ENCODE results near the gene COL27A1. TPM values are rescaled to one million over a fixed set of nuclear protein-coding genes. Genes with fewer than 3 reads are reported as not detected.
A peak's percentile ranks its signal among the peaks of the same experiment; 100 is the strongest.

The COL27A1 gene
- total RNA-seq, 1 donor from 2014 or later: 7.4 TPM

DNA sequence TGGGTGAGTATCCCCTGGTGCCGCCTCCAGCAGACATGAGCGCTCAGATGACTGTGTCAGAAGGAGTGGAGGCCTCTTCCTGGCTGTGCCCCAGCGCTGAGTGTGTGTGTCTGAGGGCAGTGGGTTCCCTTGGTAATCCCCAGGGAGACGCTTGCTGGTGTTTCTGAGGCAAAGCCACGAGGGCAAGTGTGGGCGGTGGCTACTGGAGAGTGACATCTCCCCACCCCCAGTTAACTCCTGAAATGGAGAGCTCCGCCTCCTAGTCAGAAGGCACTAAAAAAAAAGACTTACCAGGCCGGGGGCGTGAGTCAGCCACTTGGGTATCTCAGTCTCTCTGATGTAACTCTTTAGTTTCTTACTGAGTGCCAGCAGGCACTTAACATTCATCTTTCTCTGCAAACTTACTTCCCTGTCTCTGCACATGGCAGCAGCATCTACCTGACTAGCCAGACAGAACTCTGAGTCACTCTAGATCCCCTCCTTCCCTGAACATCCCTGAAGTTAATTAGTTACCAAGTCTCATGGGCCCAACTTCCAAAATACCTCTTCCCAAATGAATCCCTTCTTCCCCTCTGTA, 193.7 kb downstream of the COL27A1 start:
- Mint-ChIP-seq H3K9me3 (no peaks in the 10 kb centered on the region), H3K4me3 (peak overlapping the region; percentile 72), H3K36me3 (ENCODE audit: low read depth) (peaks cover 79% of the 10 kb centered on the region), H3K27me3 (ENCODE audit: insufficient read depth) (no peaks in the 10 kb centered on the region), H3K27ac (peak overlapping the region; percentile 97), H3K4me1 (ENCODE audit: low read depth) (peaks cover 56% of the 10 kb centered on the region)
- DNase-seq (ENCODE audit: low spot score): peak; percentile 62
- intact Hi-C loops (cut with micrococcal nuclease): loop anchor here (1.0 kb wide), 7 partner anchors 10 to 238 kb away; partner anchors contain the start of gene ATP6V1G1

DNA sequence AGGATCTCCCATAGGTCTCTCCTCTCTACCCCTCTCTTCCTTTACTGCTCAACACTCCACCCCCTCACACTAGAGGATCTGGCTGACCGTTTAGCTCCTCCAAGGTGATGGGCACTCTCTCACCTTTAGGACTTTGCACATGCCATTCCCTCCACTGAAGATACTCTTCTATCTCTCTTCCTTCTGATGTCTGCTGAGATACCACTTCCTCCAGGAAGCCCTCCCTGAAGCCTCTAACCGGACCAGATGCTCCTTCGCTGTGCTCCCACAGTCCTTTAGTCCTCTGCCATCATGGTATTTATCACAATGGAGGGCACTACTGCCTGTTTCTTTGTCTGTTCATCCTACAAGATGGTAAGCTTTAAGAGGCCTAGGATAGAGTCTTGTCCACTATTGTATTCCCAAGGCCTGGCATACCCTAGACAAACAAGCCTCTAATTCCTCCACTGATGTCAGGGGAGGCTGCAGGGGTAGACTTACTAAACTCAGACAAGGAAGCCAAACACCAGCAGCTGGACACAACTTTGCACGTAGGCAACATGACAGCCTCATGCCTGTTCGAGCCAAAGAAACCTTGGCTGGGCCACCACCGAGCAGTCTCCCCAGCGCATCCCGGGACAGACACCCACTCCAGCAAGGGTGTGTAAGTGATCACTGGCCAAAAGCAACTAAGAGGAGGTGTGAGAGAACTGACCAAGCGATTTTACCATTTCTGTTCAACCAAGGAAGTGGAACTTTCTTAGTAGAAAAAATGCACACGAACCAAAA, 194.6 kb downstream of the COL27A1 start:
- Mint-ChIP-seq H3K27me3 (ENCODE audit: insufficient read depth) (no peaks in the 10 kb centered on the region), H3K4me3 (peak overlapping the region; percentile 15), H3K36me3 (ENCODE audit: low read depth) (peaks cover 70% of the 10 kb centered on the region), H3K27ac (peak overlapping the region; percentile 97), H3K4me1 (ENCODE audit: low read depth) (peaks cover 56% of the 10 kb centered on the region), H3K9me3 (no peaks in the 10 kb centered on the region)
- intact Hi-C loops (cut with micrococcal nuclease): loop anchor here (1.0 kb wide), 7 partner anchors 11 to 237 kb away; partner anchors contain the start of gene ATP6V1G1
- DNase-seq (ENCODE audit: low spot score): no peak

DNA sequence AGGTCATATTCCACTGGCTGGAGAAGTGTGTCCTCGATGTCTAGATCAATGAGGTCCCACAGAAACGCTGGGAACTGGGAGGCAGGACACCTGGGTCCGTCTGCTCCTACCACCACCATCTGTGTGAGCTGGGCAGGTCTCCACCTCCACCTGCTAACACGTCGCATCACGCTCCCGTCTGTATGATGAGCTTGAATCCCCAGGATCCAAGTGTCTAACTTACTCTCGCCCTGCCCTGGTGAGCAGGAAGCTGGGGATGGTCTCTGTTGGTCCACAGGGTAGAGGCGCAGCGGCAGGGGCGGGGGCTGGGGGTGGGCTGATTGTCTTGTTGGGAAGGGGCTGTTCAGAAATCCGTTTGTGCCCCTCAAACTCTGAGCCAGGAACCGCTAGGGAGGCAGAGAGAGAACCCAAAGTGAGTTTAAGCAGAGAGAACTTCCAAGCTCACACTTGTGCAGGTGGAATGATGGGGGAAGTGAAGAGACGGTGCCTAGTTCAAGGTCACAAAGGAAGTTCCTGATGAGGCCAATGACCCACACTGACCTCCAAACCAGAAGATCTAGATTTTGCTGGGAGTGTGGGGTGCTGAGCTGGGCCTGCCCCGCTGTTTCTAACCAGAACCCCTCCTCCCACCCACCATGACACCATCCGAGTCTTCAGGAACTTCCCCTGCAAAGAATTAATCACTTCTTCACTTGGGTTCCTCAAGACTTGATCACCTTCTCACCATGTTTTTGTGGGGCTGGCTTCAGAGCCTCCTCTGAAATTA, 195.5 kb downstream of the COL27A1 start:
- intact Hi-C loops (cut with micrococcal nuclease): no loop called here
- H3K27me3 Mint-ChIP-seq (ENCODE audit: insufficient read depth): no peaks in the 10 kb centered on the region
- H3K9me3 Mint-ChIP-seq: no peaks in the 10 kb centered on the region
- H3K36me3 Mint-ChIP-seq (ENCODE audit: low read depth): peaks cover 62% of the 10 kb centered on the region
- H3K4me1 Mint-ChIP-seq (ENCODE audit: low read depth): peaks cover 56% of the 10 kb centered on the region
- no peak for DNase-seq (ENCODE audit: low spot score)
- peak overlapping the region; percentile 97 for H3K27ac Mint-ChIP-seq
- H3K4me3 Mint-ChIP-seq: peak overlapping the region; percentile 15

DNA sequence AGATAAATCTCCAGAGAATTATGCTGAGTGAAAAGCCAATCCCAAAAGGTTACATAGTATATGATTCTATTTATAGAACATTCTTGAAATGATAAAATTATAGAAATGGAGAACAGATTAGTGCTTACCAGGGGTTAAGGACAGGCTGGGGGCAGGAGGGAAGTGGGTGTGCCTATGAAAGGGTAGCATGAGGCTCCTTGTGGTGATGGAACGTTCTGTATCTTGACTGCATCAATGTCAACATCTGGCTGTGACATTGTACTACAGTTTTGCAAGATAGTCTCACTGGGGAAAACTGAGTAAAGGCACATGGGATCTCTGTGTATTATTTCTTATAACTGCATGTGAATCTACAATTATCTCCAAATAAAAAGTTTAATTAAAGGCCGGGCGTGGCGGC, 196.6 kb downstream of the COL27A1 start:
- Mint-ChIP-seq H3K27ac (peak overlapping the region; percentile 48), H3K4me1 (ENCODE audit: low read depth) (peaks cover 50% of the 10 kb centered on the region), H3K9me3 (no peaks in the 10 kb centered on the region), H3K36me3 (ENCODE audit: low read depth) (peaks cover 59% of the 10 kb centered on the region), H3K4me3 (no peak overlapping the region), H3K27me3 (ENCODE audit: insufficient read depth) (no peaks in the 10 kb centered on the region)
- no peak for DNase-seq (ENCODE audit: low spot score)
- intact Hi-C loops (cut with micrococcal nuclease): no loop called here

DNA sequence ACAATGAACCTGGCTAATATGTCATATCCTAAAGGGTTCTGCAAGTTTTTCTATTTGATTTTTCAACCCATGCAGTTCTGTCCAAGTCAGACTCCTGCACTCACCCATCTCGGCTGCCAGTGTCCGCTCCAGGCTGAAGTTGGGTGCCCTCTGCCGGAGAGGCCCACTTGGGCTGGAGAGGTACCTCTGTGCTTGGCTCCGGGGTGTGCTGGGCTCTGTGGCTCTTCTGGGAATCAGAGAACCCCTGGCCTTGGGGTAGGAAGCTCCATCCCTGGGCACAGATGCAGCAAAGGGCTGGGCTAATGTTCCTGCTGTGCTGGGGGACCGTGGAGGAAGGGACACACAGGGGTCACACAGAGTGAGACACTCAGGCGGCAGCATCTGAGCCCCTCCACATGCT, 200.5 kb downstream of the COL27A1 start:
- no peaks in the 10 kb centered on the region for H3K27me3 Mint-ChIP-seq (ENCODE audit: insufficient read depth)
- DNase-seq (ENCODE audit: low spot score): no peak
- H3K36me3 Mint-ChIP-seq (ENCODE audit: low read depth): peaks cover 51% of the 10 kb centered on the region
- H3K27ac Mint-ChIP-seq: no peak overlapping the region
- no peaks in the 10 kb centered on the region for H3K9me3 Mint-ChIP-seq
- no peak overlapping the region for H3K4me3 Mint-ChIP-seq
- H3K4me1 Mint-ChIP-seq (ENCODE audit: low read depth): peaks cover 48% of the 10 kb centered on the region
- intact Hi-C loops (cut with micrococcal nuclease): no loop called here

DNA sequence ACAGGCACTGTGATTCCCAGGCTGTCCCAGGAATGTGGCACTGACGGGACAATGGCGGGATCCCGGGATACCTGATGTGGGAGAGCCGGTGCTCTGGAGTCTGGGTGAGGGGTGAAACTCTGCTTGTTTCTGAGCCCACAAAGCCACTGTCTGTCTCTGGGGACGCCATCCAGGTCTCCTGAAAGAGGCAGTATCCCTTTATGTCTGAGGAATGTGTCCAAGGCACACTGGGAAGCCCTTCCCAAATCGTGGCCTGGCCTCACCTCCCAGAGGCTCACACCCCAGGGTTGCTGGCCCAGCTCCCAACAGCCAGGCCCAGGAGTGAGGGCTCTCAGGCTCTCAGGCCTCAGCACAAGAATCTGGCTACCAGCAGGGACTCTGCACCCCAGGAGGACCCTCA, 201.5 kb downstream of the COL27A1 start:
- DNase-seq (ENCODE audit: low spot score): no peak
- Mint-ChIP-seq H3K9me3 (no peaks in the 10 kb centered on the region), H3K4me3 (no peak overlapping the region), H3K4me1 (ENCODE audit: low read depth) (peaks cover 50% of the 10 kb centered on the region), H3K27ac (peak overlapping the region; percentile 34), H3K36me3 (ENCODE audit: low read depth) (peaks cover 56% of the 10 kb centered on the region), H3K27me3 (ENCODE audit: insufficient read depth) (no peaks in the 10 kb centered on the region)
- intact Hi-C loops (cut with micrococcal nuclease): no loop called here

DNA sequence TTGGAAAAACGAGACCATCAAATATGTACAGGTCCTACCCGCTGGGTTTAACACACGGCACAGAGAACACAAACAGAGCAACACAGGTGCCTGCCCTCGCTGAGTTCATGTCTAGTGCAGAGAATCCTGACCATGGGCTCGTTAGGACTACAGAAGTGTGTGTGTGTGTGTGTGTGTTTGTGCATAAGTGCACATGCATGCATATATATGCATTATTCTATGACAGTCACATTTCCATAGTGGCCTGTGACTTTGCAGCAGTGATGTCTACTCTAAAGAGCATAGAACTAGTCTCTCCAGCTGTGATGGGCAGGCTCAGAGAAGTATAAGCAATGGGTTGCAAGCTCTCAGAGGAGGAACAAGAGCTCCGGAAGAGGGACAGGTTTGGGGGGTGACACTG, 202.0 kb downstream of the COL27A1 start:
- Mint-ChIP-seq H3K4me1 (ENCODE audit: low read depth) (peaks cover 44% of the 10 kb centered on the region), H3K27me3 (ENCODE audit: insufficient read depth) (no peaks in the 10 kb centered on the region), H3K9me3 (no peaks in the 10 kb centered on the region), H3K36me3 (ENCODE audit: low read depth) (peaks cover 54% of the 10 kb centered on the region), H3K4me3 (no peak overlapping the region), H3K27ac (peak overlapping the region; percentile 69)
- intact Hi-C loops (cut with micrococcal nuclease): no loop called here
- no peak for DNase-seq (ENCODE audit: low spot score)

DNA sequence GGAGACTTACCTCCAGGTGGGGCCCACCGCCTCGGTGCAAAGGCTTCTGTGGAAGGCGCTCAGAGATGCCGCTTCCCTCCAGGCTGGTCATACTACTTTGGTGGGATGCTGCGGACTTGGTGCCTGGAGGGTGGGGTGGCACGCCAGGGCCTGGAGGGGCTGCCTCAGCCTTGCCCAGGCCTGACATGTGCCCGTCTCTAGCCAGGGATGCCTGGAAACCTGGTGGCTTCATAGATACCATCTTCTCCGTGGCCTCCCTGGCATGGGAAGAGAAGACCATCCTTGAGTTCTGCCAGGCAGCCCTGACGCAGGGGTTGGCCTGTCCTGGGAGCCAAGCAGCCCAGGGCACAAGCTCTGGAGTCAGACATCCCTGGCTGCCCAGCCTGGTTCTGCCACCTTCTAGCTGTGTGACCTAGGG, 202.6 kb downstream of the COL27A1 start:
- no peaks in the 10 kb centered on the region for H3K27me3 Mint-ChIP-seq (ENCODE audit: insufficient read depth)
- H3K9me3 Mint-ChIP-seq: no peaks in the 10 kb centered on the region
- DNase-seq (ENCODE audit: low spot score): no peak
- peak overlapping the region; percentile 88 for H3K27ac Mint-ChIP-seq
- no peak overlapping the region for H3K4me3 Mint-ChIP-seq
- peaks cover 45% of the 10 kb centered on the region for H3K4me1 Mint-ChIP-seq (ENCODE audit: low read depth)
- intact Hi-C loops (cut with micrococcal nuclease): no loop called here
- H3K36me3 Mint-ChIP-seq (ENCODE audit: low read depth): peaks cover 56% of the 10 kb centered on the region

DNA sequence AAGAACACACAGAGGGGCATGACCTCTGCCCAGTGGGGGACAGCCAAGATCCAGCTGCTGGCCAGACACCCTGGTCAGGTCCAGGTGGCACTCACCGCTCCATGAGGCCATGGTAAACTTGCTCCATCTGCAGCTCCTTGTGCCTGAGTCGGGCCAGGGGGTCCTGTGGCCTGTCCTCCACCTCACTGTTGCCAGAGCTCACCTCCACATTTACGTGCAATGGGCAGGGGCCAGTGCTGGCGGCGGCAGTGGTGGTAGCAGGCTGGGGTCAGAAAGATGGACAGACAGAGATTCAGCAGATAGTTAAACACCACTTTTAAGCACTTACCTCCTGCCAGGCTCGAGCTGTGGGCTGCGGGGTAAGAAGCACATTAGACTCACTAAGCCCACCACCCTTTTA, 204.5 kb downstream of the COL27A1 start:
- Mint-ChIP-seq H3K4me3 (no peak overlapping the region), H3K27ac (peak overlapping the region; percentile 82), H3K36me3 (ENCODE audit: low read depth) (peaks cover 69% of the 10 kb centered on the region), H3K4me1 (ENCODE audit: low read depth) (peaks cover 56% of the 10 kb centered on the region), H3K9me3 (no peaks in the 10 kb centered on the region), H3K27me3 (ENCODE audit: insufficient read depth) (no peaks in the 10 kb centered on the region)
- DNase-seq (ENCODE audit: low spot score): no peak
- intact Hi-C loops (cut with micrococcal nuclease): no loop called here

DNA sequence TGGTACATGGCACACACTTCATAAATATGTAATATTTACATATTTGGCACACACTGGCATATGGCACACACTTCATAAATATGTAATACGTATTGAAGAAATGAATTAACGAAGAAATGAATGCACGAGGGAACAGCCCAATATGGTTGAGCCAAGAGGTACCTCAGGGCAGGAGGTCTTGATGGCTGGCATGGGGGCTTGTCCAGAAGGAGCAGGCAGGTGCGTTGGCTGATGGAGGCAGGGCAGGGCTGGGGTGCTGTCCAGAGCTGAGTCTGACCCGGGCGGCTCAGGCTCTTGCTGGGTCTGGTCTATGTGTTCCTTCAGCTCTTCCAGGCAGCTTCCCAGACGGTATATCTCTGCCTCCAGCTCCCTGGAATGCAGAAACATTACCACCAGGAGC, 206.2 kb downstream of the COL27A1 start:
- peaks cover 72% of the 10 kb centered on the region for H3K4me1 Mint-ChIP-seq (ENCODE audit: low read depth)
- peaks cover 76% of the 10 kb centered on the region for H3K36me3 Mint-ChIP-seq (ENCODE audit: low read depth)
- intact Hi-C loops (cut with micrococcal nuclease): no loop called here
- no peak overlapping the region for H3K4me3 Mint-ChIP-seq
- H3K27ac Mint-ChIP-seq: peak overlapping the region; percentile 82
- H3K27me3 Mint-ChIP-seq (ENCODE audit: insufficient read depth): no peaks in the 10 kb centered on the region
- no peak for DNase-seq (ENCODE audit: low spot score)
- H3K9me3 Mint-ChIP-seq: no peaks in the 10 kb centered on the region

Other genes starting within 250 kb of the COL27A1 start
- gene AMBP, start 77.2 kb upstream of the COL27A1 start, total RNA-seq: not detected in 2 replicates
- not detected in 2 replicates for gene KIF12, start 56.2 kb upstream of the COL27A1 start, total RNA-seq
- not detected in 2 replicates for gene ORM1, start 167.6 kb downstream of the COL27A1 start, total RNA-seq
- gene ORM2, start 174.3 kb downstream of the COL27A1 start, total RNA-seq: not detected in 2 replicates
- 178 and 182 TPM in 2 replicates for gene AKNA, start 232.4 kb downstream of the COL27A1 start, total RNA-seq

Data from activated T-helper 1 cell treated with anti-CD3 and anti-CD28 coated beads, Interleukin-12 subunit alpha, Interleukin-12 subunit beta, Interleukin-2, Interleukin-4 antibody, amounts not matched to agents 30 ng/mL and 10 ng/mL and 1 ng/mL, durations not matched to agents 14 hours and 24 hours and 36 hours (primary cell).